ENCODE data around the gene ELOVL5.
"Not testable (repeated sequence)": the region's sequence is repeated elsewhere in the genome, so short reads cannot be mapped to it uniquely, and the experiment has no call there.

ELOVL5 gene

GRCh38 chr6:53328375-53328774 lies 20.4 kb downstream of the ELOVL5 start:
- no peak for DNase-seq (ENCODE audit: low read depth)

DNA sequence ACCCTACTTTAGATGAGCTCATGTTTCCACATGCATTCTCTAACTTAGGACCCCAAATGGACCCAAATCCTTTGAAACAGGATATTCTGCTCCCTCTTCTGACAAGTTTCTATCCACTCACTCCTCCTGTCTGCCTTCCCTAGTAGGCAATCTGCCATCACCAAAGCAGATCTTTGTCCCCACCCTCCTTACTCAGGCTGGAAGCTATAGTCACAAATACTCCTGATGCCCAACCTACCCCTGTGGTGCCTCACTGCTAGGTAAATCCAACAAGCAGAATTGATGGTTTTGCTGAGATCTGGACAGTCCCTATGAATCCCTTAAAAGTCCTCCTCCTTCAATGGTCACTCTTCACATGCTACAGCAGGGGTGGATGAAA lies 21.7 kb downstream of the ELOVL5 start:
- no peak for DNase-seq (ENCODE audit: low read depth)

- no peak for DNase-seq (ENCODE audit: low read depth)
Measured at GRCh38 chr6:53326372-53327016, 22.3 kb downstream of the ELOVL5 start.

GRCh38 chr6:53325785-53326184 lies 23.0 kb downstream of the ELOVL5 start:
- DNase-seq (ENCODE audit: low read depth) = no peak

DNA sequence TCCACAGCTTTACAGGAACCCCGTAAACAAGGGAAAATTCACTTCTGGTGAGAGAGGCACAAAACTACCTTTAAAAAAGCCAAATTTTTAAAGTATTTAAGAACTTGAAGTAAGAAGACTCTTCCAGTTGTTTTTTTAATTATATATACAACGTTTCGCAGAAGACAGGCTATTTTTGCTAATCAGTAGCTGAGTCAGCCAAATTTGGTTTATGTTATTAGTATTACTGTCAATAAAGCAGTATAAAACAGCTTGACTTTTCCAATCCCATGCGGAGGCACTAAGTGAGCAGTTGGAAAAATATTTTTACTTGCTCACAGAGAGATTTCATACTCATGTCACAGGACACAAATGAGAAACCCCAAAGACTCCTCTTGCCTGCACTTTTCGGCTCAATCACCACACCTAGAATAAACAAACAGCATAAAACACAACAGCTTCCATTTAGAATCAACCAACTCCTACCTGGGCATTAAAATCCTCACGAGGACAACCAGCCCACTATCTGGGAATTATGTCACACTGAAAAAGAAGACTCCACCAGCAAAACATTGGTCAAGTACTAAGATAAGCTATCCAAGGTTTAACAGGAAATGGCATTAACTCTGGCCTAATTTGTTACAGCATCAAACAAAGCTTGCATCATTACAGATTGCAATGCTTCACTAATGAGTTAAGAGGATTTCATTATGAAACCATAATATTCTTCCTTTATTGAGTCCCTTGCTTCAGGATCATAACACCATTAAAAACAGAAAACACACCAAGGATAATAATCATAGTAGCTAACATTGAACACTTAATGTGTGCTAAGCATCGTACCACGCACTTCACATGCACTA lies 26.3 kb downstream of the ELOVL5 start:
- no peak for DNase-seq (ENCODE audit: low read depth)

DNA sequence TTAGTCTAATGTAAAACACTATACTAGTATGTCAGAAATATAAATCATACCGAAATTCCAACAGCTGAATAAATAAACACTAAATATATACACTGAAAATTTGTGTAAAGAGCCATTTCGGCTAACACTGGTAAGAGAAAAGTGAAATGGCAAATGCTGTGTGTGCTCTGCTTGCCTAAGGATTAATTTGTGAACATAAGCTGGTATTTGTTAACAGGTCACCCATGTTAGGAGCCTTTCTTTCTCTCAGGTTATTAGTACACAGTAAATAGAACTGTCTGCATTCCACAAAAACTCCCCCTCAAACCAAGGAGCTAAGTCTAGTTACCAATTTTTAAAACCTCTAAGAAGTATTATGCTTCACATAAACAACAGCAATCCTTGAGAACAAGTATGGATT lies 27.0 kb downstream of the ELOVL5 start:
- no peak for DNase-seq (ENCODE audit: low read depth)

GRCh38 chr6:53320964-53321363 lies 27.8 kb downstream of the ELOVL5 start:
- DNase-seq (ENCODE audit: low read depth) = no peak

- DNase-seq (ENCODE audit: low read depth) = no peak
Measured at GRCh38 chr6:53318429-53318828, 30.3 kb downstream of the ELOVL5 start.

- DNase-seq (ENCODE audit: low read depth) = no peak
Measured at GRCh38 chr6:53317861-53318260, 30.9 kb downstream of the ELOVL5 start.

DNA sequence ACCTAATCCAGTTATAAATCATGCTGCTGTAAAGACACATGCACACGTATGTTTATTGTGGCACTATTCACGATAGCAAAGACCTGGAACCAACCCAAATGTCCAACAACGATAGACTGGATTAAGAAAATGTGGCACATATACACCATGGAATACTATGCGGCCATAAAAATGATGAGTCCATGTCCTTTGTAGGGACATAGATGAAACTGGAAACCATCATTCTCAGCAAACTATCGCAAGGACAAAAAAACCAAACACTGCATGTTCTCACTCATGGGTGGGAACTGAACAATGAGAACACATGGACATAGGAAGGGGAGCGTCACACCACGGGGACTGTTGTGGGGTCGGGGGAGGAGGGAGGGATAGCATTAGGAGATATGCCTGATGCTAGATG lies 31.5 kb downstream of the ELOVL5 start:
- not testable (repeated sequence) for DNase-seq (ENCODE audit: low read depth)

- no peak for DNase-seq (ENCODE audit: low read depth)
Measured at GRCh38 chr6:53316142-53316541, 32.6 kb downstream of the ELOVL5 start.

DNA sequence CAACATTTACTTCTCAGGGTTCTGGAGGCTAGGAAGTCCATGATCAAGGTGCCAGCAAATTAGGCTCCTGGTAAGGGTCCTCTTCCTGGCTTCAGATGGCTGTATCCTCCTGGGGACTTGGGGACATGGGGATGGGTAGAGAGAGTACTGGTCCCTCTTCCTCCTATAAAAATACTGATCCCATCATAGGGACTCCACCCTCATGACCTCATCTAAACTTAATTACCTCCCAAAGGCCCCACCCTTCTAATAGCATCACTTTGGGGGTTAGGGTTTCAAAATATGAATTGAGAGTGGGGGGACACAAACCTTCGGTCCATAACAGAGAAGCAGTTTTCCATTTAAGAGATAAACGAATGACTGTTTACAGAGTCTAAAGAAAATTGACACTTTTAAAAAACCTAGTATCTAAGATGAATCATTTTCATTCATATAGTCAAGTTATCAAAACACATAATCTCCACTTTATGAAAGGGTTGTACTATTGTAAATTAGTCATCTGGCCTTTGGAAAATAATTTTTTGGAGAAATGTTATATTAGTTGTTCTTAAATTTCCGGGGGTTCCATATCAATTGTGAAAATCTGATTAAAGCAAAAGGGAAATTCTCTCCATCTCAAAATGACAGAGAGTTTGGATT lies 33.5 kb downstream of the ELOVL5 start:
- no peak for DNase-seq (ENCODE audit: low read depth)

GRCh38 chr6:53313784-53314400 lies 34.9 kb downstream of the ELOVL5 start:
- DNase-seq (ENCODE audit: low read depth) = no peak

DNA sequence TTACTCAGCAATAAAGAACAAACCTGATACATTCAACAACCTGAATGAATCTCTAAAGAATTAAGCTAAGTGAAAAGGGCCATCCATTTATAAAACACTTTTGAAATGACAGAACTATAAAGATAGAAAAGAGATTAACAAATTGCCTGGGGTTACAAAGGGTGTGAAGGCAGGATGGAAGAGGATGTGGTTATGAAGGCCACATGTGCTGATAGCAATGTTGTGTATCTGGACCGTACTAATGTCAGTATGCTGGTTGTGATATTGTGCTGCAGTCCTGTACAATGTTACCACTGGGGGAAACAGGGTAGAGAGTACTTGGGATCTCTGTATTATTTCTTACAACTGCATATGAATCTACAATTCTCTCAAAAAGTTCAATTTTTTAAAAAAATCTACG lies 36.4 kb downstream of the ELOVL5 start:
- DNase-seq (ENCODE audit: low read depth) = no peak

- DNase-seq (ENCODE audit: low read depth) = no peak
Measured at GRCh38 chr6:53311586-53311935, 37.2 kb downstream of the ELOVL5 start.

- DNase-seq (ENCODE audit: low read depth) = no peak
Measured at GRCh38 chr6:53310771-53311585, 37.8 kb downstream of the ELOVL5 start.

GRCh38 chr6:53309901-53310300 lies 38.8 kb downstream of the ELOVL5 start:
- DNase-seq (ENCODE audit: low read depth) = no peak

DNA sequence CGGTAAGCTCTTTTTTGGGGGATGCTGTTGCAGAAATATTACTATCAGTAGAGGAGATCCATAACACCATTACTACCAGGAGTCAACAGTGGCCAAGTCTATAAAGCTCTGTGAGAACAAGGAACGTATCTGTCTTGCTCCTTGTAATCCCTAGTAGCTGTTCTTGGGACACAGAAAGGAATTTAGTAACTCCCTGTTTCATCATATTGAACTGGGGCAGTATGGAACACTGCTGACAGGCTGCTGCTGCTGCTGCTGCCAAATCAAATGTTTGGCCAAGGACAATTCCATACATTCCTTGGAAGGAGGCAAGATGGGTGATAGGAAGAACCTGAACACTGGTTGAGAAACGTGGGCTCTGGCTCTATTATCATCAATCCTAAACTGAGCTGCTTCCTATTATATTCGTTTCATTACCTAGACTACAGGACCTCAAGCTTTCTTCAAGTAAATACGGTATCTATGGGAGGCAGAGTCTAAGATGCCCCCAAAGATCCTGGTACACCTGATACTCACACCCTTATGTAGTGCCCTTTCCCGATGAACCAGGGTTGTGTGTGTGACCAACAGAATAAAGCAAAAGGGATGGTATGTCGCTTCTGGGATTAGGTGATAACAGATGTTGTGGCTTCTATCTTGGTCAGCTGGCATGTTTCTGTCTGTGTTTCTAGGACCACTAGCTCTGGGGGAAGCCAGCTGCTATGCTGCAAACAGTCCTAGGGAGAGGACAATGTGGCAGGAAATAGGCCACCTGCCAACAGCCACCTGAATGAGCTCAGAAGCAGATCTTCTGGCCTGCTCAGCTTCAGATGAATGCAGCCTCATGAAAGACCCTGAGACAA lies 39.5 kb downstream of the ELOVL5 start:
- DNase-seq (ENCODE audit: low read depth) = no peak

- no peak for DNase-seq (ENCODE audit: low read depth)
Measured at GRCh38 chr6:53306819-53307347, 41.9 kb downstream of the ELOVL5 start.

DNA sequence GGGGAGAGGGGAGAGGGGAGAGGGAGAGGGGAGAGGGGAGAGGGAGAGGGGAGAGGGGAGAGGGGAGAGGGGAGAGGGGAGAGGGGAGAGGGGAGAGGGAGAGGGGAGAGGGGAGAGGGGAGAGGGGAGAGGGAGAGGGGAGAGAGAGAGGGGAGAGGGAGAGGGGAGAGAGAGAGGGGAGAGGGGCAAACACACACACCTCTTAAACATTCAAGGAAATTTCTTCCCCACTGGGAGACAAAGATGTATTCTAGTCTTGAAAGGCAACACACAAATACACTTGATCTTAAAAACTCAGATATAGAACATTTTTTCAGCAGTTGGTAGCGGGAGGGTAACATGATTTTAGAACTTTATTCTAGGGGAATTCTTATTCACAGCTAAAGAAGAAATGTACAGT lies 42.5 kb downstream of the ELOVL5 start:
- not testable (repeated sequence) for DNase-seq (ENCODE audit: low read depth)

- not testable (repeated sequence) for DNase-seq (ENCODE audit: low read depth)
Measured at GRCh38 chr6:53305506-53306005, 43.2 kb downstream of the ELOVL5 start.
